CD8-positive, alpha-beta memory T cell (primary cell): ENCODE measurements around the gene YDJC. TPM values are rescaled to one million over a fixed set of nuclear protein-coding genes. Genes with fewer than 3 reads are reported as not detected.

Source experiments
- CTCF ChIA-PET: fragments of 350-600 bp; sonication (Branson Sonifier 250); formaldehyde crosslinking; loops from one replicate; lab custom pipeline; 2021; ENCODE audit warnings: antibody characterized with exemption; lab: Charles Lee
- POLR2A ChIA-PET: fragments of 350-600 bp; sonication (Branson Sonifier 250); formaldehyde crosslinking; loops from one replicate; lab custom pipeline; 2021; ENCODE audit warnings: antibody characterized with exemption; lab: Charles Lee
- DNase-seq, 5 donors: peaks; one replicate each; pipeline versions ENCODE4 v3.0.0 to v3.0.0-alpha.2; 2020 to 2022; ENCODE audit warnings: mixed read lengths in 1 of 5
- H3K27ac ChIP-seq: one replicate; pipeline ENCODE4 v1.7.0; 2013; ENCODE audit warnings: low read depth, mild to moderate bottlenecking, low read length, moderate library complexity
- H3K27me3 ChIP-seq: 2 replicates; pipeline ENCODE4 v1.7.0; 2013; ENCODE audit warnings: low read length, mild to moderate bottlenecking; ENCODE audit not compliant: insufficient read depth, poor library complexity, severe bottlenecking
- H3K36me3 ChIP-seq: 2 replicates; pipeline ENCODE4 v1.7.0; 2013; ENCODE audit warnings: mild to moderate bottlenecking, low read length, moderate library complexity; ENCODE audit not compliant: insufficient read depth
- H3K4me1 ChIP-seq: 2 replicates; pipeline ENCODE4 v1.7.0; 2013; ENCODE audit warnings: mild to moderate bottlenecking, low read length, moderate library complexity; ENCODE audit not compliant: insufficient read depth
- H3K4me3 ChIP-seq: 2 replicates; pipeline ENCODE4 v1.7.0; 2013; ENCODE audit warnings: mild to moderate bottlenecking, low read length
- H3K9me3 ChIP-seq: 2 replicates; pipeline ENCODE4 v1.7.0; 2013; ENCODE audit warnings: mild to moderate bottlenecking, low read length
- H3K27ac Mint-ChIP-seq, 8 donors: one replicate each; pipeline ENCODE4 v1.8.0; 2020 to 2021; ENCODE audit warnings: mixed read lengths in 8 of 8, mild to moderate bottlenecking in 6 of 8, inconsistent platforms in 3 of 8, moderate library complexity in 3 of 8
- H3K27me3 Mint-ChIP-seq, 2 donors: one replicate each; pipeline ENCODE4 v1.8.0; 2020 to 2021; ENCODE audit warnings: mixed read lengths in 2 of 2, mild to moderate bottlenecking in 1 of 2, moderate library complexity in 1 of 2
- H3K36me3 Mint-ChIP-seq, 3 donors: one replicate each; pipeline ENCODE4 v1.8.0; 2020 to 2021; ENCODE audit warnings: mixed read lengths in 3 of 3, inconsistent platforms in 1 of 3, mild to moderate bottlenecking in 1 of 3
- H3K4me1 Mint-ChIP-seq, 3 donors: one replicate each; pipeline ENCODE4 v1.8.0; 2020 to 2021; ENCODE audit warnings: mixed read lengths in 3 of 3, inconsistent platforms in 1 of 3, mild to moderate bottlenecking in 1 of 3
- H3K4me3 Mint-ChIP-seq, 7 donors: one replicate each; pipeline ENCODE4 v1.8.0; 2020 to 2021; ENCODE audit warnings: mixed read lengths in 7 of 7, mild to moderate bottlenecking in 6 of 7, moderate library complexity in 4 of 7, inconsistent platforms in 2 of 7
- H3K9me3 Mint-ChIP-seq, 5 donors: one replicate each; pipeline ENCODE4 v1.8.0; 2020 to 2022; ENCODE audit warnings: mixed read lengths in 5 of 5, mild to moderate bottlenecking in 3 of 5, moderate library complexity in 2 of 5, inconsistent platforms in 1 of 5
- polyA plus RNA-seq: library from polyadenylated mRNA; unstranded; fragments of 300-500 nt; fragmentation: Illumina TruSeq; gene quantifications from one replicate; pipeline ENCODE4 v1.2.3, GENCODE V29; 2021
- total RNA-seq, 2 experiments: library from RNA; stranded (reverse); gene quantifications; one replicate each; pipeline ENCODE4 v1.2.3, GENCODE V29; 2021

The YDJC gene
- total and polyA plus RNA-seq, 3 experiments from 2014 or later: 61.1 to 79.0 (median 75.2) TPM

DNA sequence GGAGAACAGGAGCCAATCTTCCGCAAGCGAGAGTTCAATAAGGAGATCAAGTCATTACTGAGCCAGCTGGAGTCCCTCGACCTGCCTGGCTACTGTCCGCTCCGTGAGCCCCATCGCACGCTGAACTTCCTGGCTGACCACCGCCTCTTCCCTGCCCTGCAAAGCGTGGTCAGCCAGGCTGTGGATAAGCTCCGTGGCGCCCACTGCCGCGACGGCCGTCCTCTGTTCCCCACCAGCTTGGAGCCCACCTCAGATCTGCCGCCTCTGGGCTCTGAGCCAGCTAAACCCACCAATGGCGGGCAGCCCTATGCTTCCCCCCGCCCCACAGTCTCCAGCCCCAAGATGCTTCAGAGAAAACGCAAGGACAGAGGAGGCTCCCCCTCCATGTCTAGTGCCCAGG is 5.0 kb upstream of the YDJC start:
- no peaks in the 10 kb centered on the region for H3K9me3 Mint-ChIP-seq
- H3K4me1 Mint-ChIP-seq: peaks cover 4 to 16% (median 6%) of the 10 kb centered on the region in 3 donors
- Histone ChIP-seq H3K36me3 (no peaks in the 10 kb centered on the region), H3K27ac (no peak overlapping the region), H3K4me1 (peaks cover 11% of the 10 kb centered on the region), H3K4me3 (no peak overlapping the region), H3K27me3 (no peaks in the 10 kb centered on the region), H3K9me3 (no peaks in the 10 kb centered on the region)
- no peaks in the 10 kb centered on the region for H3K36me3 Mint-ChIP-seq
- no peak overlapping the region for H3K27ac Mint-ChIP-seq
- H3K4me3 Mint-ChIP-seq: peak overlapping the region in 1 of 7 donors; percentile 37
- POLR2A ChIA-PET: no interaction called here
- CTCF ChIA-PET: interaction anchor here (1.6 to 6.3 kb wide), 2 partner anchors 8 to 13 kb away, joined by 9 to 35 read pairs; no protein-coding TSS in a partner anchor
- no peaks in the 10 kb centered on the region for H3K27me3 Mint-ChIP-seq
- no peak for DNase-seq

DNA sequence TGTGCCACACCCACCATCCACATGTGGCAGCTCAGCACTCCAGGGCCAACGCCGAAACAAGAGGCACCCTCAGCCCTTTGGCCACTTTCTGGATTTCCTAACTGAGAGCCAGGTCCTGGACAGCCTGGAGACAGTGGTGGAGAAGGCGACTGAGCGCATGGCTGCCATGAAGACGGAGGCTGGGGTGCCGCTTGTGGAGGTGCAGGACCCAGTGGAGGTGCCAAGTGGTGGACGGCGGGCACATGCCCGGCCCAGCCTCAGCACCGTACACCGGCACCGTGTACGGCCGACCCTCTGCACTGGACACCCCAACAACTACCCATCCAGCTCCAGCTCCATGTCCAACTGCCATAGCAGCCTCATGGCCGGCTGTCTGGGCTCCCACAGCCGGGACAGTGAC is 4.3 kb upstream of the YDJC start:
- no peak overlapping the region for H3K4me3 Mint-ChIP-seq
- Histone ChIP-seq H3K4me3 (no peak overlapping the region), H3K36me3 (no peaks in the 10 kb centered on the region), H3K9me3 (no peaks in the 10 kb centered on the region), H3K4me1 (peaks cover 12% of the 10 kb centered on the region), H3K27me3 (no peaks in the 10 kb centered on the region), H3K27ac (no peak overlapping the region)
- no peak for DNase-seq
- H3K36me3 Mint-ChIP-seq: peaks cover 0 to 4% (median 0%) of the 10 kb centered on the region in 3 donors
- H3K27me3 Mint-ChIP-seq: no peaks in the 10 kb centered on the region
- POLR2A ChIA-PET: no interaction called here
- H3K27ac Mint-ChIP-seq: no peak overlapping the region
- H3K4me1 Mint-ChIP-seq: peaks cover 7 to 19% (median 8%) of the 10 kb centered on the region in 3 donors
- H3K9me3 Mint-ChIP-seq: no peaks in the 10 kb centered on the region
- CTCF ChIA-PET: interaction anchor here (1.6 to 6.3 kb wide), 2 partner anchors 9 to 13 kb away, joined by 9 to 35 read pairs; no protein-coding TSS in a partner anchor

DNA sequence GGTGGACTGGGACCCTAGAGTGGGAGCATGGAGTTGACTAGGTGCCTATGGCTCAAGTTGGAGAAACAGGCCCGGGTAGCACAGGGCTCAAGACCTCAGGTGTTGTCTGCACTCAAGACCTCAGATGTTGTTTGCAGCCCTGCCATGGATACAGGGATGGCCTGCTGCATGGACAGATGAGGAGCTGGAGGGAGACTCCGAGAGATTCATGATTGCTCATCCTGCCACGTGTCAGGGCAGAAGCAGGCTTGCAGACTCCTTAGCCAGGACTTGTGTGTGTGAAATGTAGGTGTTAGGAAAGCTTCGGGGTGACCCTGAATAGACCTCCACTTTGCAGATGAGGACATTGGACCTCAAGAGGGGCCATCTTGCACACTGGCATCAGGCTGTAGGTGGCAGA is 3.7 kb upstream of the YDJC start:
- Histone ChIP-seq H3K27ac (no peak overlapping the region), H3K9me3 (no peaks in the 10 kb centered on the region), H3K4me3 (no peak overlapping the region), H3K4me1 (peaks cover 16% of the 10 kb centered on the region), H3K27me3 (no peaks in the 10 kb centered on the region), H3K36me3 (no peaks in the 10 kb centered on the region)
- ChIA-PET POLR2A (no interaction called here), CTCF (interaction anchor here (1.6 to 6.3 kb wide), 2 partner anchors 10 to 14 kb away, joined by 9 to 35 read pairs; no protein-coding TSS in a partner anchor)
- Mint-ChIP-seq H3K27me3 (no peaks in the 10 kb centered on the region), H3K27ac (no peak overlapping the region), H3K9me3 (no peaks in the 10 kb centered on the region), H3K4me1 (peaks cover 8 to 21% (median 9%) of the 10 kb centered on the region in 3 donors), H3K4me3 (no peak overlapping the region), H3K36me3 (peaks cover 0 to 4% (median 0%) of the 10 kb centered on the region in 3 donors)
- DNase-seq: no peak

DNA sequence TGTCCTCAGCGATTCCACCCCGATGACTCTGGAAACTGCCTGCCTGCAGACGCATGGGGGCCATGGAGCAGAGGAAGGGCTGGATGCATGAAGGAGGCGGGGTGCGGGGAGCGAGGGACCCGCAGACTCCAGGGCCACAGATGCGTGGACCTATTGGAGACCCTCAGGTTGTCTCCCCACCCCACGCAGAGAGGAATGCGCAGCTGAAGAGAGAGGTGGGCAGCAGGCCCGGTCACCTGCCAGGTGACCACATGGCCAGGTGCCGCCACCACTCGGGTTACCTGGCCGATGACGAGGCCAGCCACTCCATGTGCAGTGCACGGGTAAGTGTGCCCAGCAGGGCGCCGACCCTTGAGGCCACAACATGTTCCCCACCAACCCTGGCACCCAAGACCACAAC is 3.1 kb upstream of the YDJC start:
- Histone ChIP-seq H3K27me3 (no peaks in the 10 kb centered on the region), H3K4me1 (peaks cover 22% of the 10 kb centered on the region), H3K9me3 (no peaks in the 10 kb centered on the region), H3K4me3 (no peak overlapping the region), H3K27ac (peak overlapping the region; percentile 51), H3K36me3 (peaks cover 5% of the 10 kb centered on the region)
- Mint-ChIP-seq H3K27ac (peak overlapping the region in 3 of 8 donors; percentile 36 to 87 (median 38)), H3K36me3 (peaks cover 0 to 9% (median 3%) of the 10 kb centered on the region in 3 donors), H3K27me3 (no peaks in the 10 kb centered on the region), H3K4me3 (no peak overlapping the region), H3K9me3 (no peaks in the 10 kb centered on the region), H3K4me1 (peaks cover 13 to 26% (median 14%) of the 10 kb centered on the region in 3 donors)
- ChIA-PET CTCF (interaction anchor here (5.7 to 6.3 kb wide), 2 partner anchors 8 to 14 kb away, joined by 35 to 99 read pairs; partner anchors contain the start of gene SDF2L1), POLR2A (interaction anchor here (1.2 kb wide), 1 partner anchor 10 kb away, joined by 8 read pairs; the partner anchor contains the start of gene SDF2L1)
- no peak for DNase-seq

DNA sequence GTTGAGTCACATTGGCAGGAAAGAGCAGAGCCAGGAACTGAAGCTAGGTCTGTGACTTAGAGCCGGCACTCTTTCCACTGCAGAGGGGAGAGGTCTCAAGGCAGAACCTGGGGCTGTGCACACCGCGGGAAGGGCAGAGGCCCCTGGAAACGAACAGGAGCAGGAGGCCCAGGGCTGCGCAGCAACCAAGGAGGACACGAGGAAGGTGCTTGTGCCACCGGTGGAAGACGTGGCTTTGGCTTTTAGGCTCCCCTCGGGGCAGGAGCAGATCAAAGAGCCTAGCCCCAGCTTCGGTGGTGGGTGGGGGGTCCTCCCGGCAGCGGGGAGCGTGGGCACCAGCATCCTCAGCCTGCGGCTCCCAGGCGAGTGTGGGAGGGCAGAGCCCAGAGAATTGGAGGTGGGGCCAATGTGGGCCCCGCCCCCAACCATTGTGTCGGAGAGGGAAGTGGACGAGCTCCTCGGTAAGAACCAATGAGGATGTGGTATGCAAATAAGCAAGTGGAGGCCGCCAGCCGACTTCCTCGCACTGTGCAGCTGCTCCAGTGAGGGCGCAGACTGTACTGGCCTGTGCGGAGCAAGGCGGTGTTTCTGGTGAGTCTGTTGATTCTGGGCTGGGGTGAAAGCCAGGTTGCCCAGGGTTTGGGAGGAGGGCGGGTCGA is 2.5 kb upstream of the YDJC start, which contains the start of gene CCDC116:
Gene CCDC116 (plus strand): TSS at position 524 of the 659 bp plus-strand sequence. CDS start 422 bp downstream, outside the sequence.
- Mint-ChIP-seq H3K4me3 (peak within 1 kb of the TSS in 1 of 7 donors; percentile 54), H3K27ac (peak within 1 kb of the TSS in 3 of 8 donors; percentile 36 to 87 (median 38)), H3K36me3 (peaks cover 0 to 14% (median 3%) of the 10 kb centered on the region in 3 donors), H3K4me1 (peaks cover 17 to 32% (median 19%) of the 10 kb centered on the region in 3 donors), H3K9me3 (no peaks in the 10 kb centered on the region), H3K27me3 (no peaks in the 10 kb centered on the region)
- Histone ChIP-seq H3K27ac (peak within 1 kb of the TSS; percentile 51), H3K4me1 (peaks cover 27% of the 10 kb centered on the region), H3K27me3 (no peaks in the 10 kb centered on the region), H3K4me3 (no peak within 1 kb of the TSS), H3K9me3 (no peaks in the 10 kb centered on the region), H3K36me3 (peaks cover 7% of the 10 kb centered on the region)
- ChIA-PET POLR2A (interaction anchor here (1.2 kb wide), 1 partner anchor 10 kb away, joined by 8 read pairs; the partner anchor contains the start of gene SDF2L1), CTCF (interaction anchor here (0.6 to 6.3 kb wide), 3 partner anchors 9 to 29 kb away, joined by 4 to 99 read pairs (median 35); partner anchors contain the start of gene SDF2L1)
- peak; percentile 48 to 75 (median 73) for DNase-seq

DNA sequence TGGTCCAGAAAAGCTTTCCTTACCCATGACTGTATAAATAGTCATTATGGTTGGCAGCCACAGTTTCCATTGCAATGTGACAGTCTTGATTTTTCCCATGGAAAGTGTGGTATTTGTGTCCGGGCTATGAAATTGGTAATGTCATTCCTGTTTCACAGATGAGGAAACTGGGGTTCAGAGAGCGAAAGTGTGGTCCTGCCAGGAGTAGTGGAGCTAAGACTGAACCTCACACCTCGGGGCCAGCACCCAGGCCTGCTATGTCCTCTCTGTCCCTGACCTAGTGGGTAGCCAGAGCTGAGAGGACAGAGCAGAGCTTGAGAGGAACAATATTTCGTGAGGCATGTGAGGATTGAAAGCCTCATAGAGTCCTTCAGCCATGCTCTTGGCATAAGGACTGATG is 1.2 kb upstream of the YDJC start:
- Mint-ChIP-seq H3K27me3 (no peaks in the 10 kb centered on the region), H3K36me3 (peaks cover 0 to 24% (median 4%) of the 10 kb centered on the region in 3 donors), H3K9me3 (no peaks in the 10 kb centered on the region), H3K4me3 (peak overlapping the region in 5 of 7 donors; percentile 58 to 99 (median 70)), H3K4me1 (peaks cover 26 to 44% (median 31%) of the 10 kb centered on the region in 3 donors), H3K27ac (peak overlapping the region in 1 of 8 donors; percentile 96)
- CTCF ChIA-PET: interaction anchor here (0.7 to 5.7 kb wide), 7 partner anchors 10 to 63 kb away, joined by 3 to 99 read pairs (median 4); partner anchors contain the start of genes PPIL2 and SDF2L1
- Histone ChIP-seq H3K4me3 (no peak overlapping the region), H3K36me3 (peaks cover 15% of the 10 kb centered on the region), H3K4me1 (peaks cover 38% of the 10 kb centered on the region), H3K27me3 (no peaks in the 10 kb centered on the region), H3K27ac (no peak overlapping the region), H3K9me3 (no peaks in the 10 kb centered on the region)
- POLR2A ChIA-PET: interaction anchor here (3.8 kb wide), 1 partner anchor 12 kb away, joined by 76 read pairs; the partner anchor contains the start of gene SDF2L1
- DNase-seq: no peak

DNA sequence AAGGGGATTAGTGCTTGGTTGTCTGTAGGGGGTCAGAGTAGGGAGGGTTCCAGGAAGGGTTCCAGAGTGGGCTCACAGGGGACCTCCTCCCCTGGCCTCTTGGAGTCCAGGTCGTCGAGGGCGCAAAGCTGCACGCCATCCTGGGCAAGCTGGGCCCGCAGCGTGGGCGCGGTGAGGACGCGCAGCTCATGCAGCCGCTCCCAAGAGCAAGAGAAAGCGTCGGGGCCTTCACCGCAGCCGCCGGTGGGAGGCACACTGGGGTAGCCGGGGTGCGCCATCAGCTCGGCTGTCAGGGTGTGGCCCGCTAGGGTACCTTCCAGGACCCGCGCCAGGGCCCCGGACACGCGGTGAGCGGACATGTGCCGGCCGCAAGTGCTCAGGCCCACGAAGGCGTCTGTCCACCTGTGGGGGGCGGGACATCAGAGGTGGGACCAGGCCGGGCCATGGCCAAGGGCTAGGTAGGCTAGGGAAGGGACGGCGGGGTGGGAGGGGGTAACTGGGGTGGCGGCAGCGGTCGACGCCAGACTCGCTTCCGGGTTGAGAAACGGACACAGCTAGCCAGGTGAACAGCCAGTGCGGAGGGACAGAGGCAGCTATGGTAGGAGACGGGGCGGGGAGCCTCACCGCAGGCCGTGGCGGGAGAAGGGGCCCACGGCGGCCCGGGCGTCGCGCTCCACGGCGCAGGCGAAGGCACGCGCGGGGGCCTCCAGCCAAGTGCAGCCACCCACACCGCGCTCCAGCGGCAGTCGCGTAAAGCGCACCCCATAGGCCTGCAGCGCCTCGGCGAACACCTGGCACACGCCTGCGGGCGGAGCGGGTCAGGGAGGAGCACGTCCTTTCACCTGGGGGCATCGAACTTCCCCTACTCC is 1.2 kb downstream of the YDJC start:
- Mint-ChIP-seq H3K27me3 (no peaks in the 10 kb centered on the region), H3K9me3 (no peaks in the 10 kb centered on the region), H3K36me3 (peaks cover 0 to 34% (median 6%) of the 10 kb centered on the region in 3 donors), H3K4me3 (peak overlapping the region; percentile 92 to 99 (median 94)), H3K4me1 (peaks cover 34 to 62% (median 44%) of the 10 kb centered on the region in 3 donors), H3K27ac (peak overlapping the region; percentile 88 to 97 (median 92))
- ChIA-PET CTCF (interaction anchor here (0.9 to 5.7 kb wide), 21 partner anchors 8 to 63 kb away, joined by 3 to 99 read pairs (median 4); partner anchors contain the start of genes PPIL2 and SDF2L1), POLR2A (interaction anchor here (1.1 to 3.8 kb wide), 3 partner anchors 15 to 61 kb away, joined by 4 to 76 read pairs (median 7); partner anchors contain the start of genes SDF2L1 and UBE2L3)
- Histone ChIP-seq H3K4me3 (peak overlapping the region; percentile 90), H3K36me3 (peaks cover 15% of the 10 kb centered on the region), H3K4me1 (peaks cover 53% of the 10 kb centered on the region), H3K27ac (peak overlapping the region; percentile 98), H3K27me3 (no peaks in the 10 kb centered on the region), H3K9me3 (no peaks in the 10 kb centered on the region)
- peak in 1 of 5 donors; percentile 48 for DNase-seq
